Nephron (organoid): ENCODE measurements around the gene CCDC120.

Experiments used
- H3K27ac Mint-ChIP-seq, 3 experiments: 2 replicates each; pipeline ENCODE4 v1.8.0; 2020; ENCODE audit warnings: mixed read lengths in 3 of 3, mild to moderate bottlenecking in 2 of 3, moderate library complexity in 1 of 3
- H3K27me3 Mint-ChIP-seq: 2 replicates; pipeline ENCODE4 v1.8.0; 2021; ENCODE audit warnings: low read depth, mild to moderate bottlenecking, moderate library complexity, mixed read lengths
- H3K36me3 Mint-ChIP-seq: 2 replicates; pipeline ENCODE4 v1.8.0; 2020; ENCODE audit warnings: low read depth, mixed read lengths
- H3K4me1 Mint-ChIP-seq: 2 replicates; pipeline ENCODE4 v1.8.0; 2020; ENCODE audit warnings: mixed read lengths
- H3K4me3 Mint-ChIP-seq, 3 experiments: 2 replicates each; pipeline ENCODE4 v1.8.0; 2020; ENCODE audit warnings: mild to moderate bottlenecking in 3 of 3, mixed read lengths in 3 of 3, moderate library complexity in 2 of 3
- H3K9me3 Mint-ChIP-seq: 2 replicates; pipeline ENCODE4 v1.8.0; 2020; ENCODE audit warnings: mixed read lengths
- TF ChIP-seq, protein P1 (sequence below), 3 experiments: fragments of 200-600 bp; sonication (generic); IDR thresholded peaks; one replicate each; pipeline ENCODE4 v1.5.0; 2021; ENCODE audit warnings: antibody characterized with exemption in 3 of 3; ENCODE audit not compliant: unreplicated experiment in 3 of 3

CCDC120 gene

DNA sequence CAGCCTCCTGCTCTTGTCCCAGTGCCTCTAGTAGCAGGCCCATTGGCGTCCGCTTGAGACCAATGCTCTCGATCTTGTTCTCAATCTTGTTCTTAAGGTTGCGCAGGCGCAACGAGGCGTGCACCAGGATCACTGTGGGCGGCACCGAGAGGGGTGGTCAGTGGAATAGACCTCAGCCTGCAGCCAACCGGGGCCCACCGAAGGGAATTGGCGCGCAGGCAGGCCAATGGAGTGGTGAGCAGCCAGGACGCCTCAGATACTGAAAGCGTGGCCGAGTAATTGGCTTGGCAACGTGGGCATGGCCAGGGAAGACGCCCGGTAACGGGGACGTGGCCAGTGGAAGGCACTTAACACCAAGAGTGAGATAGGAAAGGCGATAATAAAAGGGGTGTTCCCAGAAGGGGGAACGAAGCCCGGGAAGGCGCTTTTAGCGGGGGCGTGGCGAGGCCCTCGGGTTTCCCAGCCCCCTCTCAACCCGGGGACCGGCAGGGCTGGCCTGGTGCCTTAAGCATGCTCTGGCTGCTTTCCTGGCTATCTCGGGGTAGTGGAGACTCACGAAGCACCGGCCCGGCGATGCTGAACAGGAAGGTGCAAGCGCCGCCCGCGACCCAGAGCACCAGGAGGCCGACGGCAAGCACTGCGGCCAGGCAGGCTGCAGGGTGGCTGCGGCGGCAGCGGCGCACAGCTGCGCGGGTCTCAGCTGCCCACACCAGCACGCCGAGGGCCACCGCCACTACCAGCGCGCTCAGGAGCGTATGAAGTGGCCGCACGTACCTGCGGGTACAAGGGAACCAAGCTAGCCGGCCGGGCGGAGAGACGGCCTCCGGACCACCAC, 13.3 kb downstream of the CCDC120 start:
- H3K4me1 Mint-ChIP-seq, result no peaks in the 10 kb centered on the region
- peak overlapping the region; percentile 74 to 90 (median 84) for H3K4me3 Mint-ChIP-seq
- no peak overlapping the region for H3K27ac Mint-ChIP-seq
- TF ChIP-seq, protein P1, sequence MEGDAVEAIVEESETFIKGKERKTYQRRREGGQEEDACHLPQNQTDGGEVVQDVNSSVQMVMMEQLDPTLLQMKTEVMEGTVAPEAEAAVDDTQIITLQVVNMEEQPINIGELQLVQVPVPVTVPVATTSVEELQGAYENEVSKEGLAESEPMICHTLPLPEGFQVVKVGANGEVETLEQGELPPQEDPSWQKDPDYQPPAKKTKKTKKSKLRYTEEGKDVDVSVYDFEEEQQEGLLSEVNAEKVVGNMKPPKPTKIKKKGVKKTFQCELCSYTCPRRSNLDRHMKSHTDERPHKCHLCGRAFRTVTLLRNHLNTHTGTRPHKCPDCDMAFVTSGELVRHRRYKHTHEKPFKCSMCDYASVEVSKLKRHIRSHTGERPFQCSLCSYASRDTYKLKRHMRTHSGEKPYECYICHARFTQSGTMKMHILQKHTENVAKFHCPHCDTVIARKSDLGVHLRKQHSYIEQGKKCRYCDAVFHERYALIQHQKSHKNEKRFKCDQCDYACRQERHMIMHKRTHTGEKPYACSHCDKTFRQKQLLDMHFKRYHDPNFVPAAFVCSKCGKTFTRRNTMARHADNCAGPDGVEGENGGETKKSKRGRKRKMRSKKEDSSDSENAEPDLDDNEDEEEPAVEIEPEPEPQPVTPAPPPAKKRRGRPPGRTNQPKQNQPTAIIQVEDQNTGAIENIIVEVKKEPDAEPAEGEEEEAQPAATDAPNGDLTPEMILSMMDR (IDR thresholded peaks at IDR 0.05; ENCODE audit: unreplicated experiment in 3 of 3), result no peak
- H3K27me3 Mint-ChIP-seq, result no peaks in the 10 kb centered on the region
- H3K9me3 Mint-ChIP-seq, result peaks cover 9% of the 10 kb centered on the region
- H3K36me3 Mint-ChIP-seq, result peaks cover 5% of the 10 kb centered on the region

DNA sequence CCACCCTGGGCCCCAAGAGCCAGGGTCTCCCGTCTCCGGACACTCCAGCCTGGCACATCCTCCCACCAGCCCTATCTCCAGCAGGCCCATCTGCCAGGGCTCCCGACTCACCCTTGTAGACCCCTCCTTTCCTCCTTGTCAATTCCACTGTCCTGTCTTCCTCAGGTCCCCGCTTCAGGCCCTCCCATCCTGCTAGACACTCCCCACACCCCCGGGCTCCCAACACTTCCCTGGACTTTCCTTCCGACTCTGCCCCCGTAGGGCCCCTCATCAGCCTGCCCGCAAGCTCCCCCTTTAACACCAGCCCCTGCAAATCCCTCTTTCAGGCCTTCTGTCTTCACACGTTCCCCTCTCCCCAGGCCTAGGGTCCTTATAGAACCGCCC, 13.9 kb downstream of the CCDC120 start:
- H3K27ac Mint-ChIP-seq, result peak overlapping the region in 2 of 3 experiments; percentile 68 to 80
- H3K36me3 Mint-ChIP-seq, result peaks cover 7% of the 10 kb centered on the region
- peaks cover 9% of the 10 kb centered on the region for H3K9me3 Mint-ChIP-seq
- TF ChIP-seq, protein P1 (IDR thresholded peaks at IDR 0.05; ENCODE audit: unreplicated experiment in 3 of 3), result no peak
- no peaks in the 10 kb centered on the region for H3K27me3 Mint-ChIP-seq
- H3K4me3 Mint-ChIP-seq, result peak overlapping the region; percentile 84 to 90 (median 86)
- H3K4me1 Mint-ChIP-seq, result no peaks in the 10 kb centered on the region

DNA sequence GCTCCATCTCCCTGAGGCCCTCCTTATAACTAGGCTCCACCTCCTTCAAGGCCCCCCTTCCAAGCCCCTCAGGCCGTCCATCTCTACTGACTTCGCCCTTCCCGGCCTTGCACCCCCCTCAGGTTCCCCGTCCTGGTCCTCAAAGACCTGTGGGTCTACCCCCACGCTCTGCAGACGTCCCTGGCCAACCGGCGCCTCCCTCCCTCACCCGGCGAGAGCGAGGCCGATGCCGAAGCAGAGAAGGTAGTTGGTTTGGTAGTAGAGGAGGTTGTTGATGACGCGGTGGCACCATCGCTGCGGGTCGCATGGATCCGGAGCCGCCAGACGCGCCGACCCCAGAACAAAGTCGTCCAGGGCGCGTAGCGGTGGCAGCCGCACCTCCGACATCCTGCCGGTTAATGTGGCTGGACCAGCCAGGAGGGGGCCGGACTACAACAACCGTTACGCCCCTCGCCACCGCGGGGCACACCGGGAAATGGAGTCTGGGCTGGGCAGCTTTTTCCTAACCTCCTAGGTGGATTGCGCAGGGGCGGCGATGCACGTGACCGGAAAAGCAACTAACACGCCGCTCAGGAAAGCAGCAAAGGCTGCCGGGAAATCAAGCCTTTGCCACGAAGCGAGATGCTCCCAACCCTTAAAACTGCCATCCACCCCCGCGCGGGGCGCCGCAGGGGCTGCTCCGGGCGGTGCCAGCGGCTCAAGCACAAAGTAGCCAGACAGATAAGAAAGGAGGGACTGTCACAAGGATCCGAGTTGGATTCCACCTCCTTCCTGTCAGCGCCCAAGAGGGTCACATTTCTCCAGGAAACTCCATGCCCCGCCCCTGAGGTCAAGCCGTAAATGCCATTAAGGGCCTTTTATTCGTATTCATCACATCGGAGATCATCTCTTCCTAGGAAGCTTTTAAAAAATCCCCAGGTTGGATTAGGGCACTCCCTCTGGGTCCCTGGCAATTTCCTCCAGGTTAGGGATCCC, 15.1 kb downstream of the CCDC120 start, which contains the start of gene PRAF2:
PRAF2 (minus strand) TSS at position 402 of the 975 bp plus-strand sequence; CDS start at position 387, 15 bp downstream.
- peaks cover 14% of the 10 kb centered on the region for H3K9me3 Mint-ChIP-seq
- no peaks in the 10 kb centered on the region for H3K27me3 Mint-ChIP-seq
- peak within 1 kb of the TSS; percentile 68 to 91 (median 80) for H3K27ac Mint-ChIP-seq
- peaks cover 10% of the 10 kb centered on the region for H3K36me3 Mint-ChIP-seq
- H3K4me3 Mint-ChIP-seq, result peak within 1 kb of the TSS; percentile 84 to 90 (median 86)
- peaks cover 2% of the 10 kb centered on the region for H3K4me1 Mint-ChIP-seq
- TF ChIP-seq, protein P1 (IDR thresholded peaks at IDR 0.05; ENCODE audit: unreplicated experiment in 3 of 3), result no peak

DNA sequence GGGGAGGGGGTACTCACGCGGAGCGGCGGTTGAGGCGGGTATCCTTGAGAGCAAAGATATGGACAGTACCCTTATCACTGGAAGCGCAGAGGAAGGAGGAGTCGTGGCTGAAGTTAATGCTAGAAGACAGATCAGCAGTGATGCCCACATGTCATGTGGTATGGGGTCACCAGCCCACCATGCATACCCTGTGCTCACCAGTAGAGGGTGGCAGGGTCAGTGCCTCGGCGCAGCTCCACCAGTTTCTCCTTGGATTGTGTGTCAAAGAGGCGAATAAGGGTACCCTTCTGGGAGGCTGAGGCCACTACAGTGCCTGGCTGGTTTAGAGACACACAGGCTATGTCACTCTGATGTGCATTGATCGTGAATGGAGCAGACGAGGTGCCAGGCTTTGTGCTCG, 16.5 kb downstream of the CCDC120 start:
- H3K27me3 Mint-ChIP-seq, result peaks cover 4% of the 10 kb centered on the region
- H3K36me3 Mint-ChIP-seq, result peaks cover 10% of the 10 kb centered on the region
- H3K27ac Mint-ChIP-seq, result no peak overlapping the region
- TF ChIP-seq, protein P1 (IDR thresholded peaks at IDR 0.05; ENCODE audit: unreplicated experiment in 3 of 3), result no peak
- H3K4me1 Mint-ChIP-seq, result peaks cover 8% of the 10 kb centered on the region
- H3K4me3 Mint-ChIP-seq, result peak overlapping the region in 1 of 3 experiments; percentile 41
- peaks cover 15% of the 10 kb centered on the region for H3K9me3 Mint-ChIP-seq

DNA sequence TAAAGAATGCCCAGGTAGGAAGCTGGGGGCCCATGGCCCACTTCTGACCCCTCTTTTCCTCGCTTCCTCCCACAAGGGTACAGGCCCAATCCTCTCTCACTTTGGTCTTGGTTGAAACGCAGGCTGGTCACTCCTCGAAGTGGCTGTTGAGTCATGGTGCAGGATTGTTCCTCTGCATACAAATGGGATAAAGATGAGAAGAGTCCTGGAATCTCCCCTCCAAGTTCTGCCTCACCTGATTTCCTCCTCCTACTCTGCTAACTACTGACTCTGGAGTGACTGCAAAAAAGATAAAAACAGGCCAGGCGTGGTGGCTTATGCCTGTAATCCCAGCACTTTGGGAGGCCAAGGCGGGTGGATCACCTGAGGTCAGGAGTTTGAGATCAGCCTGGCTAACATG, 19.1 kb downstream of the CCDC120 start:
- TF ChIP-seq, protein P1 (IDR thresholded peaks at IDR 0.05; ENCODE audit: unreplicated experiment in 3 of 3), result no peak
- peaks cover 6% of the 10 kb centered on the region for H3K36me3 Mint-ChIP-seq
- H3K27ac Mint-ChIP-seq, result no peak overlapping the region
- peak overlapping the region in 2 of 3 experiments; percentile 9 to 30 for H3K4me3 Mint-ChIP-seq
- H3K9me3 Mint-ChIP-seq, result peaks cover 8% of the 10 kb centered on the region
- H3K27me3 Mint-ChIP-seq, result peaks cover 4% of the 10 kb centered on the region
- H3K4me1 Mint-ChIP-seq, result peaks cover 8% of the 10 kb centered on the region
